KMS-11 (cell line): ENCODE data around the gene ATP13A4.

Experiments used
- H2AFZ ChIP-seq: fragments of 200-600 bp; sonication (generic); 2 replicates; pipeline ENCODE4 v1.6.1; 2016; ENCODE audit warnings: antibody characterized with exemption, mixed run types, low read depth
- H3K27ac ChIP-seq: fragments of 200-600 bp; sonication (generic); 2 replicates; pipeline ENCODE4 v1.6.1; 2016; ENCODE audit warnings: mild to moderate bottlenecking, mixed run types
- H3K27me3 ChIP-seq: fragments of 200-600 bp; sonication (generic); 2 replicates; pipeline ENCODE4 v1.6.1; 2017; ENCODE audit warnings: mild to moderate bottlenecking, low read depth, mixed run types, moderate library complexity; ENCODE audit not compliant: insufficient read depth
- H3K36me3 ChIP-seq: fragments of 200-600 bp; sonication (generic); 2 replicates; pipeline ENCODE4 v1.6.1; 2017; ENCODE audit warnings: mild to moderate bottlenecking, mixed run types; ENCODE audit not compliant: insufficient read depth
- H3K4me1 ChIP-seq: fragments of 200-600 bp; sonication (generic); 2 replicates; pipeline ENCODE4 v1.6.1; 2016; ENCODE audit warnings: mild to moderate bottlenecking, low read depth, mixed run types; ENCODE audit not compliant: poor library complexity, severe bottlenecking
- H3K4me2 ChIP-seq: fragments of 200-600 bp; sonication (generic); 2 replicates; pipeline ENCODE4 v1.7.0; 2016; ENCODE audit warnings: mild to moderate bottlenecking, mixed run types
- H3K4me3 ChIP-seq: fragments of 200-600 bp; sonication (generic); IDR thresholded peaks from 2 replicates; pipeline ENCODE4 v1.6.1; 2017; ENCODE audit warnings: low read depth, low read length, mixed read lengths; ENCODE audit not compliant: insufficient read depth
- H3K79me2 ChIP-seq: fragments of 200-600 bp; sonication (generic); 2 replicates; pipeline ENCODE4 v1.6.1; 2016; ENCODE audit warnings: low read depth, mixed run types; ENCODE audit not compliant: insufficient read depth
- H3K9ac ChIP-seq: fragments of 200-600 bp; sonication (generic); 2 replicates; pipeline ENCODE4 v1.6.1; 2016; ENCODE audit warnings: mild to moderate bottlenecking, mixed run types
- H4K20me1 ChIP-seq: fragments of 200-600 bp; sonication (generic); 2 replicates; pipeline ENCODE4 v1.6.1; 2016; ENCODE audit warnings: mild to moderate bottlenecking, mixed run types; ENCODE audit not compliant: insufficient read depth
- CTCF ChIP-seq: fragments of 200-600 bp; sonication (generic); conservative IDR thresholded peaks from 2 replicates; pipeline ENCODE4 v1.6.1; 2017; ENCODE audit warnings: low read depth, mild to moderate bottlenecking, antibody characterized with exemption, low read length, moderate library complexity, mixed read lengths

Gene ATP13A4

GRCh38 chr3:193506921-193507320, 47.8 kb downstream of the ATP13A4 start:
- Histone ChIP-seq H3K4me1 (no peaks in the 10 kb centered on the region), H3K79me2 (no peaks in the 10 kb centered on the region), H3K9ac (no peak overlapping the region), H3K27me3 (no peaks in the 10 kb centered on the region), H3K27ac (no peak overlapping the region), H2AFZ (no peak overlapping the region), H3K36me3 (no peaks in the 10 kb centered on the region), H3K4me3 (no peak overlapping the region), H3K4me2 (no peak overlapping the region), H4K20me1 (no peaks in the 10 kb centered on the region)
- no peak for TF ChIP-seq CTCF

- Histone ChIP-seq H3K4me2 (no peak overlapping the region), H3K4me1 (no peaks in the 10 kb centered on the region), H3K79me2 (no peaks in the 10 kb centered on the region), H3K27me3 (no peaks in the 10 kb centered on the region), H4K20me1 (no peaks in the 10 kb centered on the region), H3K36me3 (no peaks in the 10 kb centered on the region), H2AFZ (no peak overlapping the region), H3K27ac (no peak overlapping the region), H3K9ac (no peak overlapping the region), H3K4me3 (no peak overlapping the region)
- TF ChIP-seq CTCF: no peak
These were observed 51.8 kb downstream of the ATP13A4 start for GRCh38 chr3:193502871-193503270.

- no peak overlapping the region for H3K4me3 ChIP-seq
- no peak overlapping the region for H3K4me2 ChIP-seq
- no peak overlapping the region for H3K27ac ChIP-seq
- no peak for TF ChIP-seq CTCF
- no peaks in the 10 kb centered on the region for H3K4me1 ChIP-seq
- H4K20me1 ChIP-seq: no peaks in the 10 kb centered on the region
- H3K36me3 ChIP-seq: no peaks in the 10 kb centered on the region
- H3K27me3 ChIP-seq: no peaks in the 10 kb centered on the region
- H3K79me2 ChIP-seq: no peaks in the 10 kb centered on the region
- H2AFZ ChIP-seq: no peak overlapping the region
- H3K9ac ChIP-seq: no peak overlapping the region
These were observed 54.8 kb downstream of the ATP13A4 start for GRCh38 chr3:193499801-193500485.

DNA sequence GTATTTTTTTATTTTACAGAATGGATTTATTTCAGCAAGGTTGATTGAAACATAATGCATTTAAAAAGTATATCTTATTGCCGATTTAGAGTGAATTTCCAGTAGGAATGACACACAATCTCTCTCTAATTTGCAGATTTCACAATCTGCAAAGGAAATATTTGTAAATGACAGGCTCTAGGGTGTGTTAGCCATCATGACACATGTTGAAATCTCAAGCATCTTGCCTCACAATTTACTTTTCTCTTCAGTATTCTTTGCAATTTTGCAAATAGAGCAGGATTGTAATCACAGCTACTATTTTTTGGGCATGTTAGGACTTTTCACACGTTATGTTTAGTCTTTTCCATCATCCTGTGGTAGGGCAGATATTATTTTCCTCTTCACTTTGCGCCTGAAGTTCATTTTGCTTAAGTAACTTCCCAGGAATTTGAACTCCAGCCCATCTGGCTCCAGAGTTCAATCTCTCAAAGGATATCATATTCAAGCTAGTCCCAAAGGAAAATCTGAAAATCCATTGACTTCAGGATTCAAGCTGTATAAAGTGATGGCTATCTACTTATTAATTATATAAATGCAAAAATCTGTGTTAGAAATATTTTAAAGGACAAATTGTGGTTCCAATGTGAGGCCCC, 55.4 kb downstream of the ATP13A4 start:
- no peak overlapping the region for H3K4me3 ChIP-seq

More for the DNA sequence above, 55.4 kb downstream of the ATP13A4 start:
- no peaks in the 10 kb centered on the region for H4K20me1 ChIP-seq
- H3K36me3 ChIP-seq: no peaks in the 10 kb centered on the region
- no peak overlapping the region for H2AFZ ChIP-seq
- no peak for TF ChIP-seq CTCF
- H3K27me3 ChIP-seq: no peaks in the 10 kb centered on the region
- no peaks in the 10 kb centered on the region for H3K4me1 ChIP-seq
- H3K27ac ChIP-seq: no peak overlapping the region
- H3K4me2 ChIP-seq: no peak overlapping the region
- H3K79me2 ChIP-seq: no peaks in the 10 kb centered on the region
- no peak overlapping the region for H3K9ac ChIP-seq
